Panc1 (cell line): ENCODE results near the gene EFR3B.

Source experiments
- POLR2AphosphoS5 ChIP-seq: IDR thresholded peaks from 2 replicates; pipeline ENCODE4 v1.6.1; 2012; ENCODE audit warnings: mild to moderate bottlenecking, low read depth, low read length, moderate library complexity
- SIN3A ChIP-seq: IDR thresholded peaks from 2 replicates; pipeline ENCODE4 v1.6.1; 2012; ENCODE audit warnings: low read depth, mild to moderate bottlenecking, low read length, moderate library complexity, borderline replicate concordance; ENCODE audit not compliant: insufficient read depth
- TCF7L2 ChIP-seq: IDR thresholded peaks from 2 replicates; pipeline ENCODE4 v1.6.1; 2011; ENCODE audit warnings: mild to moderate bottlenecking, low read depth, low read length, inconsistent platforms
- TF ChIP-seq, protein P1 (sequence below): fragments of 450-650 bp; IDR thresholded peaks from 2 replicates; pipeline ENCODE4 v1.5.1; 2017; ENCODE audit warnings: mild to moderate bottlenecking
- TF ChIP-seq, protein P2 (sequence below), 2 experiments: IDR thresholded peaks; 2 replicates each; pipeline ENCODE4 v1.6.1; 2011 to 2012; ENCODE audit warnings: low read depth in 2 of 2, control low read depth in 1 of 2, low read length in 1 of 2, mild to moderate bottlenecking in 1 of 2, moderate library complexity in 1 of 2; ENCODE audit not compliant: insufficient read depth in 1 of 2

DNA sequence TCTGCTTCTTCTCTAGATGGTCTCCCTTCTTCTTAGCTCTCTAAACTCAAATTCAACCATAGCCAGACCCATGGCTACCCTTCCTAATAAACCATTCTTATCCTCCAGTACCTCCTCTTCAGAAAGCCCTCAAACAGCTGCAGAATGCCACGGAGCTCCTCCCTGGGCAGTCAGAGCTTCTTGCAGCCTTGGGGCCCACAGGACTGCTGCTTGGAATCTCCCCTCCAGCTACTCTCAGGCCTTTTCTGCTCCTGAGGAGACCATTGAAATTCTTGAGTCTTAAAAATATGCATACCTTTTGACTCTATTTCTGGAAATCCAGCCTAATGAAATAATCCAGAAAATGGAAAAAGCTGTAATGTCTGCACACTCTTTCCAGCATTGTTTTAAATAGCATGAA is 30.7 kb downstream of the EFR3B start:
- TF ChIP-seq, protein P1, sequence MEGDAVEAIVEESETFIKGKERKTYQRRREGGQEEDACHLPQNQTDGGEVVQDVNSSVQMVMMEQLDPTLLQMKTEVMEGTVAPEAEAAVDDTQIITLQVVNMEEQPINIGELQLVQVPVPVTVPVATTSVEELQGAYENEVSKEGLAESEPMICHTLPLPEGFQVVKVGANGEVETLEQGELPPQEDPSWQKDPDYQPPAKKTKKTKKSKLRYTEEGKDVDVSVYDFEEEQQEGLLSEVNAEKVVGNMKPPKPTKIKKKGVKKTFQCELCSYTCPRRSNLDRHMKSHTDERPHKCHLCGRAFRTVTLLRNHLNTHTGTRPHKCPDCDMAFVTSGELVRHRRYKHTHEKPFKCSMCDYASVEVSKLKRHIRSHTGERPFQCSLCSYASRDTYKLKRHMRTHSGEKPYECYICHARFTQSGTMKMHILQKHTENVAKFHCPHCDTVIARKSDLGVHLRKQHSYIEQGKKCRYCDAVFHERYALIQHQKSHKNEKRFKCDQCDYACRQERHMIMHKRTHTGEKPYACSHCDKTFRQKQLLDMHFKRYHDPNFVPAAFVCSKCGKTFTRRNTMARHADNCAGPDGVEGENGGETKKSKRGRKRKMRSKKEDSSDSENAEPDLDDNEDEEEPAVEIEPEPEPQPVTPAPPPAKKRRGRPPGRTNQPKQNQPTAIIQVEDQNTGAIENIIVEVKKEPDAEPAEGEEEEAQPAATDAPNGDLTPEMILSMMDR, result no peak
- no peak for TF ChIP-seq POLR2AphosphoS5
- no peak for TF ChIP-seq TCF7L2
- no peak for TF ChIP-seq SIN3A
- TF ChIP-seq, protein P2, sequence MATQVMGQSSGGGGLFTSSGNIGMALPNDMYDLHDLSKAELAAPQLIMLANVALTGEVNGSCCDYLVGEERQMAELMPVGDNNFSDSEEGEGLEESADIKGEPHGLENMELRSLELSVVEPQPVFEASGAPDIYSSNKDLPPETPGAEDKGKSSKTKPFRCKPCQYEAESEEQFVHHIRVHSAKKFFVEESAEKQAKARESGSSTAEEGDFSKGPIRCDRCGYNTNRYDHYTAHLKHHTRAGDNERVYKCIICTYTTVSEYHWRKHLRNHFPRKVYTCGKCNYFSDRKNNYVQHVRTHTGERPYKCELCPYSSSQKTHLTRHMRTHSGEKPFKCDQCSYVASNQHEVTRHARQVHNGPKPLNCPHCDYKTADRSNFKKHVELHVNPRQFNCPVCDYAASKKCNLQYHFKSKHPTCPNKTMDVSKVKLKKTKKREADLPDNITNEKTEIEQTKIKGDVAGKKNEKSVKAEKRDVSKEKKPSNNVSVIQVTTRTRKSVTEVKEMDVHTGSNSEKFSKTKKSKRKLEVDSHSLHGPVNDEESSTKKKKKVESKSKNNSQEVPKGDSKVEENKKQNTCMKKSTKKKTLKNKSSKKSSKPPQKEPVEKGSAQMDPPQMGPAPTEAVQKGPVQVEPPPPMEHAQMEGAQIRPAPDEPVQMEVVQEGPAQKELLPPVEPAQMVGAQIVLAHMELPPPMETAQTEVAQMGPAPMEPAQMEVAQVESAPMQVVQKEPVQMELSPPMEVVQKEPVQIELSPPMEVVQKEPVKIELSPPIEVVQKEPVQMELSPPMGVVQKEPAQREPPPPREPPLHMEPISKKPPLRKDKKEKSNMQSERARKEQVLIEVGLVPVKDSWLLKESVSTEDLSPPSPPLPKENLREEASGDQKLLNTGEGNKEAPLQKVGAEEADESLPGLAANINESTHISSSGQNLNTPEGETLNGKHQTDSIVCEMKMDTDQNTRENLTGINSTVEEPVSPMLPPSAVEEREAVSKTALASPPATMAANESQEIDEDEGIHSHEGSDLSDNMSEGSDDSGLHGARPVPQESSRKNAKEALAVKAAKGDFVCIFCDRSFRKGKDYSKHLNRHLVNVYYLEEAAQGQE (IDR thresholded peaks at IDR 0.05; ENCODE audit: insufficient read depth in 1 of 2, low read depth in 2 of 2, low read length in 1 of 2), result no peak
